Naive B cell (primary cell): ENCODE data around the gene RPS26. TPM values are rescaled to one million over a fixed set of nuclear protein-coding genes. Genes with fewer than 3 reads are reported as not detected.
"Not testable (repeated sequence)": the region's sequence is repeated elsewhere in the genome, so short reads cannot be mapped to it uniquely, and the experiment has no call there.

Experiments used
- ATAC-seq, 2 donors: fragments of 150-1000 bp; cut with Tn5 transposase; 2 replicates each; pipeline ENCODE4 v1.10.0; 2021; ENCODE audit warnings: low read depth in 2 of 2, mild to moderate bottlenecking in 2 of 2, moderate library complexity in 2 of 2
- DNase-seq: peaks from one replicate; pipeline ENCODE4 v3.0.0; 2022
- H3K27ac Mint-ChIP-seq, 6 donors: one replicate each; pipeline ENCODE4 v1.8.0; 2020 to 2022; ENCODE audit warnings: mild to moderate bottlenecking in 6 of 6, mixed read lengths in 6 of 6, moderate library complexity in 5 of 6, inconsistent platforms in 2 of 6
- H3K27me3 Mint-ChIP-seq, 3 donors: one replicate each; pipeline ENCODE4 v1.8.0; 2021 to 2022; ENCODE audit warnings: mixed read lengths in 3 of 3, mild to moderate bottlenecking in 1 of 3
- H3K36me3 Mint-ChIP-seq, 2 donors: one replicate each; pipeline ENCODE4 v1.8.0; 2020 to 2022; ENCODE audit warnings: mixed read lengths in 2 of 2, inconsistent platforms in 1 of 2, mild to moderate bottlenecking in 1 of 2
- H3K4me1 Mint-ChIP-seq, 3 donors: one replicate each; pipeline ENCODE4 v1.8.0; 2020 to 2022; ENCODE audit warnings: mixed read lengths in 3 of 3, inconsistent platforms in 1 of 3, mild to moderate bottlenecking in 1 of 3, moderate library complexity in 1 of 3
- H3K4me3 Mint-ChIP-seq, 8 donors: one replicate each; pipeline ENCODE4 v1.8.0; 2020 to 2022; ENCODE audit warnings: mild to moderate bottlenecking in 8 of 8, mixed read lengths in 8 of 8, moderate library complexity in 8 of 8, inconsistent platforms in 2 of 8
- H3K9me3 Mint-ChIP-seq, 7 donors: one replicate each; pipeline ENCODE4 v1.8.0; 2020 to 2022; ENCODE audit warnings: mixed read lengths in 7 of 7, mild to moderate bottlenecking in 5 of 7, inconsistent platforms in 2 of 7, moderate library complexity in 1 of 7
- polyA plus RNA-seq, 6 donors: library from polyadenylated mRNA; unstranded; fragments of 300-500 nt; fragmentation: Illumina TruSeq; gene quantifications; one replicate each; pipeline ENCODE4 v1.2.3, GENCODE V29; 2021; ENCODE audit warnings: low read depth in 6 of 6

Gene RPS26
- polyA plus RNA-seq, 6 donors from 2014 or later = 199 to 764 (median 532) TPM

DNA sequence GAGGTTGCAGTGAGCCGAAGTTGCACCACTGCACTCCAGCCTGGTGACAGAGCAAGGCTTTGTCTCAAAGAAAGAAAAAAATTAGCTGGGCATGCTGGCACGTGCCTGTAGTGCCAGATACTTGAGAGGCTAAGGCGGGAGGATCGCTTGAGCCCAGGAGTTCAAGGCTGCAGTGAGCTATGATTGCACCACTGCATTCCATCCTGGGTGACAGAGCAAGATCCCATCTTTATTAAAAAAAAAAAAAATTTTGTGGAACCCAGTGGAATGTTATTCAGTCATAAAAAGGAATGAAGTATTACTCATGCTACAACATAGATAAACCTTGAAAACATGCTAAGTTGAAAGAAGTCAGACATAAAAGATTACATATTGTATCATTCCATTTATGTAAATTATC, 29.9 kb downstream of the RPS26 start:
- Mint-ChIP-seq H3K4me3 (no peak overlapping the region), H3K4me1 (no peaks in the 10 kb centered on the region), H3K9me3 (no peaks in the 10 kb centered on the region), H3K36me3 (no peaks in the 10 kb centered on the region), H3K27me3 (peaks cover 0 to 13% (median 5%) of the 10 kb centered on the region in 3 donors), H3K27ac (no peak overlapping the region)
- ATAC-seq (no peak), DNase-seq (no peak)

GRCh38 chr12:56074396-56074795, 32.7 kb downstream of the RPS26 start:
- H3K27ac Mint-ChIP-seq = no peak overlapping the region
- H3K36me3 Mint-ChIP-seq = no peaks in the 10 kb centered on the region
- peaks cover 0 to 13% (median 13%) of the 10 kb centered on the region in 3 donors for H3K27me3 Mint-ChIP-seq
- no peak for DNase-seq
- no peaks in the 10 kb centered on the region for H3K4me1 Mint-ChIP-seq
- H3K9me3 Mint-ChIP-seq = no peaks in the 10 kb centered on the region
- no peak overlapping the region for H3K4me3 Mint-ChIP-seq
- no peak for ATAC-seq

DNA sequence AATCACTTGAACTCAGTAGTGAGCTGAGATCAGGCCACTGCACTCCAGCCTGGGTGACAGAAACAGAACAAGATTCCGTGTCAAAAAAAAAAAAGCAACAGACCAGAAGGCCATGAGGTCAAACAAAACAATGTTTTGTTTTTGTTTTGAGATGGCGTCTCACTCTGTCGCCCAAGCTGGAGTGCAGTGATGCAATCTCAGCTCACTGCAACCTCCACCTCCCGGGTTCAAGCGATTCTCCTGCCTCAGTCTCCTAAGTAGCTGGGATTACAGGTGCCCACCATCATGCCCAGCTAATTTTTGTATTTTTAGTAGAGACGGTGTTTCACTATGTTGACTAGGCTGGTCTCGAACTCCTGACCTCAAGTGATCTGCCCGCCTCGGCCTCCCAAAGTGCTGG, 36.2 kb downstream of the RPS26 start:
- H3K27ac Mint-ChIP-seq, H3K36me3 Mint-ChIP-seq, H3K4me1 Mint-ChIP-seq, H3K9me3 Mint-ChIP-seq, DNase-seq, ATAC-seq: not testable (repeated sequence)
- Mint-ChIP-seq H3K27me3 (peaks cover 20 to 36% (median 23%) of the 10 kb centered on the region in 3 donors), H3K4me3 (peak overlapping the region in 5 of 8 donors; percentile 62 to 89 (median 85))

GRCh38 chr12:56078427-56078826, 36.7 kb downstream of the RPS26 start:
- DNase-seq (no peak), ATAC-seq (no peak)
- Mint-ChIP-seq H3K4me3 (peak overlapping the region in 7 of 8 donors; percentile 78 to 90 (median 85)), H3K27ac (no peak overlapping the region), H3K27me3 (peaks cover 21 to 36% (median 23%) of the 10 kb centered on the region in 3 donors), H3K9me3 (no peaks in the 10 kb centered on the region), H3K36me3 (no peaks in the 10 kb centered on the region), H3K4me1 (peaks cover 5 to 8% (median 5%) of the 10 kb centered on the region in 3 donors)

DNA sequence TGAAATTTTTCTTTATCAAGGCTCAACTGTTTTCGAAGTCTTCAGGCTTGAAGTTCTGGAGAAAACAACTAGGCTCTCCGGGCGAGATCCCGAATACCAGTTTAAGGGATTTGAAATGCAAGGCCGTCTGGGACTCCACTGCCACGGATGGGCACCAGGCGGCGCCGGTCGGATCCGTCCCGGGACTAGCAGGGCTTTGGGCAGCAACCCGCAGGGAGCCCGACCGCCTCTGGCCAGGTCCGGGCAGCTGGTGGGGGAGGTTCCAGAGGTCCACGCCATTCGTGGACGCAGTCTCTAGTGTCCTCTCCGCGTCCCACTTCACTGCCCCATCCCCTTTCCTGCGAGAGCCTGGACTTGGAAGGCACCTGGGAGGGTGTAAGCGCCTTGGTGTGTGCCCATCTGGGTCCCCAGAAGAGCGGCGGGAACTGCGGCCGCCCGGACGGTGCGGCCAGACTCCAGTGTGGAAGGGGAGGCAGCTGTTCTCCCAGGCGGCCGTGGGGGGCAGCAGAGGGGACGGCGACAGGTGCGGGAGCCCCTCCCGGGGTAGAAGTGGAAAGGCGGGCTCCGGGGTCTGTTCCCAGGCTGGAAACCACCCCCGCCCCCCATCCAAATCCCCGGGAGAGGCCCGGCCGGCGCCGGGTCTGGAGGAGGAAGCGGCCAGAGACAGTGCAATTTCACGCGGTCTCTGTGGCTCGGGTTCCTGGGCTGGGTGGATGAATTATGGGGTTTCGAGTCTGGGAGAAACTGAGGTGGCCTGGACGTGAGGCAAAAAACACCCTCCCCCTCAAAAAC, 37.4 kb downstream of the RPS26 start:
- Mint-ChIP-seq H3K27ac (peak overlapping the region in 2 of 6 donors; percentile 30 to 44), H3K36me3 (no peaks in the 10 kb centered on the region), H3K9me3 (no peaks in the 10 kb centered on the region), H3K4me1 (peaks cover 5 to 8% (median 5%) of the 10 kb centered on the region in 3 donors), H3K27me3 (peaks cover 28 to 42% (median 28%) of the 10 kb centered on the region in 3 donors), H3K4me3 (peak overlapping the region; percentile 78 to 91 (median 88))
- peak; percentile 80 to 82 for ATAC-seq
- peak; percentile 49 for DNase-seq

GRCh38 chr12:56079723-56080555, 38.2 kb downstream of the RPS26 start, which contains the start of gene ERBB3:
ERBB3 (plus strand) TSS chr12:56080165; CDS start chr12:56080301, 136 bp downstream.
- ATAC-seq = peak; percentile 56 to 58
- H3K27ac Mint-ChIP-seq = peak within 1 kb of the TSS in 2 of 6 donors; percentile 30 to 44
- DNase-seq = peak; percentile 27
- H3K9me3 Mint-ChIP-seq = no peaks in the 10 kb centered on the region
- peak within 1 kb of the TSS; percentile 78 to 91 (median 88) for H3K4me3 Mint-ChIP-seq
- H3K4me1 Mint-ChIP-seq = peaks cover 5 to 8% (median 5%) of the 10 kb centered on the region in 3 donors
- peaks cover 28 to 47% (median 29%) of the 10 kb centered on the region in 3 donors for H3K27me3 Mint-ChIP-seq
- H3K36me3 Mint-ChIP-seq = no peaks in the 10 kb centered on the region

DNA sequence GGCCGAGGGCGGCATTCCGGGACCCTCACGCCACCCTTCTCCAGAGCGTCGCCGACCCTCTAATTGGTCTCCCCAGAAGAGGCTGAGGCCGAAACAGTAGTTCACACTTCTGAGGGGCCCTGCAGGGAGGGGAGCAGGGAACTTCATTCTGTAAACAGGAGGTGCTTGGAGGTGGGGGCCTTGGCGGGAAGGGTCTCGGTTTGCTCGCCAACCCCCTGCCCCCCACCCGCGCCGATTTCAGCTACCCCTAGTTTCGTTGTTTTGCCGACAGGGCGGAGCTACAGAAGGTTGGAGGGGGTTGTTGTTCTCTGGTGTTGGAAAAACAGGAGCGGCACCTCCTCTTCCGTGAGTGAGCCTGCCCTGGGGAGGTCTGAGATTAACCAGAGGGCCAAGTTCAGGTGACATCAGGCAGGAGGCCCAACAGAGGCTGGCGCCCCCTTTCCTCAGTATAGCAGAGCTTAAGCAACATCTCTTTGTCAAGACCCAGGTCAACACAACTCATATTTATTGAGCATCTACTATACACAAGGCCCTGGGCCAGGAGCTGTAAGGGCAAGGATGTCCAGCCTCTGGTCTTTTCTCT, 38.9 kb downstream of the RPS26 start:
- no peak overlapping the region for H3K27ac Mint-ChIP-seq
- peaks cover 28 to 51% (median 32%) of the 10 kb centered on the region in 3 donors for H3K27me3 Mint-ChIP-seq
- ATAC-seq (no peak), DNase-seq (no peak)
- peak overlapping the region; percentile 78 to 91 (median 88) for H3K4me3 Mint-ChIP-seq
- H3K4me1 Mint-ChIP-seq = peaks cover 5 to 8% (median 5%) of the 10 kb centered on the region in 3 donors
- H3K9me3 Mint-ChIP-seq = no peaks in the 10 kb centered on the region
- no peaks in the 10 kb centered on the region for H3K36me3 Mint-ChIP-seq

GRCh38 chr12:56081393-56082347, 40.0 kb downstream of the RPS26 start:
- peak overlapping the region in 5 of 8 donors; percentile 52 to 83 (median 77) for H3K4me3 Mint-ChIP-seq
- H3K36me3 Mint-ChIP-seq = no peaks in the 10 kb centered on the region
- no peaks in the 10 kb centered on the region for H3K9me3 Mint-ChIP-seq
- ATAC-seq = no peak
- DNase-seq = no peak
- H3K27ac Mint-ChIP-seq = no peak overlapping the region
- peaks cover 5 to 8% (median 5%) of the 10 kb centered on the region in 3 donors for H3K4me1 Mint-ChIP-seq
- peaks cover 28 to 51% (median 31%) of the 10 kb centered on the region in 3 donors for H3K27me3 Mint-ChIP-seq

- H3K36me3 Mint-ChIP-seq = no peaks in the 10 kb centered on the region
- peak overlapping the region in 1 of 8 donors; percentile 33 for H3K4me3 Mint-ChIP-seq
- no peaks in the 10 kb centered on the region for H3K9me3 Mint-ChIP-seq
- ATAC-seq = no peak
- peaks cover 28 to 51% (median 29%) of the 10 kb centered on the region in 3 donors for H3K27me3 Mint-ChIP-seq
- DNase-seq = no peak
- peaks cover 5 to 8% (median 5%) of the 10 kb centered on the region in 3 donors for H3K4me1 Mint-ChIP-seq
- H3K27ac Mint-ChIP-seq = no peak overlapping the region
These were observed 40.7 kb downstream of the RPS26 start for GRCh38 chr12:56082382-56082781.

DNA sequence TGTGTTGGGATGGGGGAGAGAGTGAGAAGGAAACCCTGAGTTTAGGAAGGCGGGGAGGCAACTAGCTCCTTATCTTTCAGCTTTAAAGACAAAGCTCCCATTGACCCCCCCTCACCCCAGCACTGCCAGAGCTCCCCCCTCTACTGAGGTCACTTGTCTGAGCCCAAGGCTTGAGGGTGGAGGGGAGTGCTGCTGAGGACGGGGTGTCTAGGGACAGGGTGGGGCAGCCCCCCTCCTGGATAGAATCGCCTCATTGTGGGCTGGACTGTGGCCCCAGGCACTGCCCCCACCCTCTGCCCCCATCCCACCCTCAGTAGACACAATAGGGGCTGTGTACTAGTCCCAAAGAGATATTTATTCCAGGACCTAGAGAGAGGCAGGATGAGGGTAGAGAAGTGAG, 41.2 kb downstream of the RPS26 start:
- H3K4me1 Mint-ChIP-seq = peaks cover 5 to 8% (median 5%) of the 10 kb centered on the region in 3 donors
- no peaks in the 10 kb centered on the region for H3K9me3 Mint-ChIP-seq
- ATAC-seq (no peak), DNase-seq (no peak)
- H3K27me3 Mint-ChIP-seq = peaks cover 28 to 51% (median 32%) of the 10 kb centered on the region in 3 donors
- H3K36me3 Mint-ChIP-seq = no peaks in the 10 kb centered on the region
- H3K27ac Mint-ChIP-seq = no peak overlapping the region
- H3K4me3 Mint-ChIP-seq = no peak overlapping the region

DNA sequence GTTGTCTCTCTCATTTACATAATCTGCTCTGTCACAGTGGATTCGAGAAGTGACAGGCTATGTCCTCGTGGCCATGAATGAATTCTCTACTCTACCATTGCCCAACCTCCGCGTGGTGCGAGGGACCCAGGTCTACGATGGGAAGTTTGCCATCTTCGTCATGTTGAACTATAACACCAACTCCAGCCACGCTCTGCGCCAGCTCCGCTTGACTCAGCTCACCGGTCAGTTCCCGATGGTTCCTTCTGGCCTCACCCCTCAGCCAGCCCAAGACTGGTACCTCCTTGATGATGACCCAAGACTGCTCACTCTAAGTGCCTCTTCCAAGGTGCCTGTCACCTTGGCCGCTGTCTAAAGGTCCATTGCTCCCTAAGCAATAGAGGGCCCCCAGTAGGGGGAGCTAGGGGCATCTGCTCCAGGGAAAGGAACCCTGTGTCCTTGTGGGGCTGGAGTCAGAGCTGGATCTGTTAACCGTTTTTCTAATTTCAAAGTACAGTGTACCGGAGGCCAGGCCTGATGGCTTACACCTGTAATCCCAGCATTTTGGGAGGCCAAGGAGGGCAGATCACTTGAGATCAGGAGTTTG, 43.3 kb downstream of the RPS26 start:
- H3K27me3 Mint-ChIP-seq = peaks cover 28 to 49% (median 28%) of the 10 kb centered on the region in 3 donors
- no peaks in the 10 kb centered on the region for H3K9me3 Mint-ChIP-seq
- H3K4me1 Mint-ChIP-seq = peaks cover 5 to 6% (median 5%) of the 10 kb centered on the region in 3 donors
- H3K27ac Mint-ChIP-seq = no peak overlapping the region
- no peaks in the 10 kb centered on the region for H3K36me3 Mint-ChIP-seq
- no peak for ATAC-seq
- no peak for DNase-seq
- no peak overlapping the region for H3K4me3 Mint-ChIP-seq

- Mint-ChIP-seq H3K9me3 (no peaks in the 10 kb centered on the region), H3K4me3 (peak overlapping the region in 1 of 8 donors; percentile 12), H3K27me3 (peaks cover 19 to 46% (median 23%) of the 10 kb centered on the region in 3 donors), H3K4me1 (peaks cover 0 to under 1% (median 0%) of the 10 kb centered on the region in 3 donors), H3K27ac (no peak overlapping the region), H3K36me3 (no peaks in the 10 kb centered on the region)
- DNase-seq (no peak), ATAC-seq (no peak)
These were observed 44.4 kb downstream of the RPS26 start for GRCh38 chr12:56086096-56086495.
